ENCODE results near the gene GADD45GIP1. TPM values are rescaled to one million over a fixed set of nuclear protein-coding genes. Genes with fewer than 3 reads are reported as not detected.
"Not testable (repeated sequence)": the region's sequence is repeated elsewhere in the genome, so short reads cannot be mapped to it uniquely, and the experiment has no call there.

The GADD45GIP1 gene
- total RNA-seq, 4 donors from 2014 or later: 41.4 to 68.8 (median 53.5) TPM

GRCh38 chr19:12965017-12965811 lies 8.2 kb upstream of the GADD45GIP1 start:
- TF ChIP-seq CTCF (IDR thresholded peaks at IDR 0.05): peak; percentile 85 to 99 (median 88)
- TF ChIP-seq EP300 (IDR thresholded peaks at IDR 0.05): peak in 1 of 2 donors; percentile 26
- TF ChIP-seq POLR2A (IDR thresholded peaks at IDR 0.05): no peak
- Histone ChIP-seq H3K4me3 (peak overlapping the region; percentile 27 to 66 (median 54)), H3K9me3 (no peaks in the 10 kb centered on the region), H3K27me3 (no peaks in the 10 kb centered on the region), H3K36me3 (no peaks in the 10 kb centered on the region), H3K4me1 (peaks cover 0 to 7% (median 4%) of the 10 kb centered on the region in 4 donors), H3K27ac (peak overlapping the region in 3 of 4 donors; percentile 19 to 46 (median 40))
- peak; percentile 59 to 81 for DNase-seq (ENCODE audit: low spot score in 2 of 2)
- 1 to 2% methylated on average over 26 to 33 of the region's 34 CpGs for WGBS, 2 donors

GRCh38 chr19:12959481-12959880 lies 2.5 kb upstream of the GADD45GIP1 start:
- Histone ChIP-seq H3K4me3 (no peak overlapping the region), H3K27me3 (no peaks in the 10 kb centered on the region), H3K4me1 (peaks cover 0 to 28% (median 16%) of the 10 kb centered on the region in 4 donors), H3K27ac (no peak overlapping the region), H3K36me3 (peaks cover 0 to 14% (median 0%) of the 10 kb centered on the region in 3 donors), H3K9me3 (no peaks in the 10 kb centered on the region)
- TF ChIP-seq POLR2A (IDR thresholded peaks at IDR 0.05) (no peak), EP300 (IDR thresholded peaks at IDR 0.05) (no peak), CTCF (IDR thresholded peaks at IDR 0.05) (no peak)
- no peak for DNase-seq (ENCODE audit: low spot score in 2 of 2)
- 74 to 77% methylated on average over 6 of the region's 6 CpGs for WGBS, 2 donors

- Histone ChIP-seq H3K36me3 (peaks cover 0 to 34% (median 5%) of the 10 kb centered on the region in 3 donors), H3K27ac (peak overlapping the region; percentile 76 to 91 (median 88)), H3K4me3 (peak overlapping the region; percentile 66 to 79 (median 70)), H3K4me1 (peaks cover 0 to 48% (median 18%) of the 10 kb centered on the region in 4 donors)
- WGBS, 2 donors: 36 to 43% methylated on average over 31 of the region's 31 CpGs
- DNase-seq (ENCODE audit: low spot score in 2 of 2); H3K9me3 ChIP-seq; H3K27me3 ChIP-seq: not testable (repeated sequence)
Observed at GRCh38 chr19:12957389-12957952, 448 bp upstream of the GADD45GIP1 start.

GRCh38 chr19:12955996-12956395 lies 1.0 kb downstream of the GADD45GIP1 start:
- no peaks in the 10 kb centered on the region for H3K9me3 ChIP-seq
- peak overlapping the region in 3 of 4 donors; percentile 86 to 91 (median 89) for H3K27ac ChIP-seq
- H3K4me3 ChIP-seq: peak overlapping the region in 3 of 4 donors; percentile 67 to 79 (median 72)
- DNase-seq (ENCODE audit: low spot score in 2 of 2): no peak
- no peaks in the 10 kb centered on the region for H3K27me3 ChIP-seq
- WGBS, 2 donors: 61 to 67% methylated on average over 12 of the region's 12 CpGs
- peaks cover 0 to 49% (median 5%) of the 10 kb centered on the region in 3 donors for H3K36me3 ChIP-seq
- TF ChIP-seq CTCF (IDR thresholded peaks at IDR 0.05): no peak
- no peak for TF ChIP-seq EP300 (IDR thresholded peaks at IDR 0.05)
- no peak for TF ChIP-seq POLR2A (IDR thresholded peaks at IDR 0.05)
- peaks cover 0 to 52% (median 18%) of the 10 kb centered on the region in 4 donors for H3K4me1 ChIP-seq

- not testable (repeated sequence) for H3K9me3 ChIP-seq; H3K4me3 ChIP-seq; H3K27me3 ChIP-seq; DNase-seq (ENCODE audit: low spot score in 2 of 2)
- 87 to 88% methylated on average over 9 of the region's 9 CpGs for WGBS, 2 donors
- H3K36me3 ChIP-seq: peaks cover 0 to 53% (median 5%) of the 10 kb centered on the region in 3 donors
- H3K27ac ChIP-seq: peak overlapping the region in 1 of 4 donors; percentile 91
- H3K4me1 ChIP-seq: peaks cover 0 to 52% (median 18%) of the 10 kb centered on the region in 4 donors
Observed at GRCh38 chr19:12955575-12955974, 1.4 kb downstream of the GADD45GIP1 start.

GRCh38 chr19:12954612-12954962 lies 2.4 kb downstream of the GADD45GIP1 start:
- peaks cover 0 to 52% (median 18%) of the 10 kb centered on the region in 4 donors for H3K4me1 ChIP-seq
- peak overlapping the region in 1 of 4 donors; percentile 26 for H3K27ac ChIP-seq
- H3K4me3 ChIP-seq: no peak overlapping the region
- H3K27me3 ChIP-seq: no peaks in the 10 kb centered on the region
- no peaks in the 10 kb centered on the region for H3K9me3 ChIP-seq
- H3K36me3 ChIP-seq: peaks cover 0 to 63% (median 9%) of the 10 kb centered on the region in 3 donors
- DNase-seq (ENCODE audit: low spot score in 2 of 2): no peak
- WGBS, 2 donors: 0 to 30% methylated on average over 1 of the region's 1 CpG
- no peak for TF ChIP-seq POLR2A (IDR thresholded peaks at IDR 0.05)
- no peak for TF ChIP-seq CTCF (IDR thresholded peaks at IDR 0.05)
- no peak for TF ChIP-seq EP300 (IDR thresholded peaks at IDR 0.05)
